ENCODE measurements around the gene LENG1.

DNA sequence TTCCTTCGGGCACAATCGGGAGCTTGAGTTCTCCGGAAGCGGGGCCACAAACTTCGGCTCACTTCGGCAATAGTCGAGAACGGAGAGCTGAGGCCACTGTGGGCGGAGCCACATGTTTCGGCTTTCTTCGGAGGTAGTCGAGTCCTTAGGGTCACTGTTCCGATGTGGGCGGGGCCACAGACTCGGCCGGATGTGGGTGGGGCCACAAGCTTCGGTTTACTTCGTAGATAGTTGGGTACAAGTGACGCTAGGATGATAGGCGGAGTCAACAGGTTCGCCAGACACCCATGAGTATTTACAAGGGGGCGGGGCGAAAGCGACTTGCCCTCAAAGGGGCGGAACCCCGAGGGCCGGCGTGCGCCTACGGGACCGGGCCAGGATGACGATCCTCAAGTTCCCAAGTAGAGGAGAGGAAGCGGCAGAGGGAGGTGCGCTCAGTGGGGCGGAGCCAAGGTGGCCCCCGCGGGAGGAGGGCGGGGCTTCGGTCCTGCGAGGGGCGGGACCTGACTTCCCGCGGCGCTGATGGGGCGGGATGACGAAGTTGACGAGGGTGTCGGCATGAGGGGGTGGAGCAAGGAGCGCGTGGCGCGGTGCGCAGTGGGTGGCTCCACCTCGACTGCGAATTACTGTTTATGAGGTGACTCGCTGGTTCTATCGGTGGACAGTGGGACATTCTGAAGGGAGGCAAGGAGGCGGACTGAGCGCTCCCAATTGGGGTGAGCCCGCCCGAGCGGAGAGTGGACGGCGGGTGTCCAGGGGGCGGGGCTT, 30.4 kb upstream of the LENG1 start:
- TF ChIP-seq, protein P1, sequence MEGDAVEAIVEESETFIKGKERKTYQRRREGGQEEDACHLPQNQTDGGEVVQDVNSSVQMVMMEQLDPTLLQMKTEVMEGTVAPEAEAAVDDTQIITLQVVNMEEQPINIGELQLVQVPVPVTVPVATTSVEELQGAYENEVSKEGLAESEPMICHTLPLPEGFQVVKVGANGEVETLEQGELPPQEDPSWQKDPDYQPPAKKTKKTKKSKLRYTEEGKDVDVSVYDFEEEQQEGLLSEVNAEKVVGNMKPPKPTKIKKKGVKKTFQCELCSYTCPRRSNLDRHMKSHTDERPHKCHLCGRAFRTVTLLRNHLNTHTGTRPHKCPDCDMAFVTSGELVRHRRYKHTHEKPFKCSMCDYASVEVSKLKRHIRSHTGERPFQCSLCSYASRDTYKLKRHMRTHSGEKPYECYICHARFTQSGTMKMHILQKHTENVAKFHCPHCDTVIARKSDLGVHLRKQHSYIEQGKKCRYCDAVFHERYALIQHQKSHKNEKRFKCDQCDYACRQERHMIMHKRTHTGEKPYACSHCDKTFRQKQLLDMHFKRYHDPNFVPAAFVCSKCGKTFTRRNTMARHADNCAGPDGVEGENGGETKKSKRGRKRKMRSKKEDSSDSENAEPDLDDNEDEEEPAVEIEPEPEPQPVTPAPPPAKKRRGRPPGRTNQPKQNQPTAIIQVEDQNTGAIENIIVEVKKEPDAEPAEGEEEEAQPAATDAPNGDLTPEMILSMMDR (IDR thresholded peaks at IDR 0.05; ENCODE audit: poor library complexity, severe bottlenecking) = peak; percentile 13
- TF ChIP-seq RAD21 (conservative IDR thresholded peaks at IDR 0.05) (no peak), REST (IDR thresholded peaks at IDR 0.05; ENCODE audit: borderline replicate concordance) (no peak), EZH2 (IDR thresholded peaks at IDR 0.05; ENCODE audit: borderline replicate concordance, insufficient read depth, low read length, poor library complexity, severe bottlenecking) (no peak), POLR2AphosphoS5 (IDR thresholded peaks at IDR 0.05) (peak; percentile 80)

Data from neural cell (in vitro differentiated cells).